Endothelial cell of umbilical vein (primary cell): ENCODE data around the gene FILIP1L. TPM values are rescaled to one million over a fixed set of nuclear protein-coding genes. Genes with fewer than 3 reads are reported as not detected.
A peak's percentile ranks its signal among the peaks of the same experiment; 100 is the strongest.

ENCODE experiments used
- BruUV-seq: library from RNA; stranded (reverse); fragments of 400-500 nt; replicated peaks from 2 replicates; lab custom pipeline; 2021; lab: Mats Ljungman, UMichigan
- CTCF ChIA-PET: fragments of 300-600, 350-600 bp; sonication (Branson Sonifier 250); formaldehyde crosslinking; loops from one replicate; lab custom pipeline; 2021; ENCODE audit warnings: antibody characterized with exemption, inconsistent platforms; lab: Charles Lee
- POLR2A ChIA-PET: fragments of 300-600, 350-600 bp; sonication (Branson Sonifier 250); formaldehyde crosslinking; loops from one replicate; lab custom pipeline; 2021; ENCODE audit warnings: antibody characterized with exemption, inconsistent platforms; lab: Charles Lee
- DNase-seq: peaks from one replicate; pipeline ENCODE4 v3.0.0-alpha.2; 2011; ENCODE audit warnings: low read depth, low spot score
- FAIRE-seq: peaks from 2 replicates; lab custom pipeline; 2011; peaks lifted over from hg19 to GRCh38; lab: Jason Lieb, UNC
- H2AFZ ChIP-seq: 2 replicates; pipeline ENCODE4 v1.6.0; 2012; ENCODE audit warnings: low read depth, low read length, control low read depth, inconsistent platforms
- H3K27ac ChIP-seq: 2 replicates; pipeline ENCODE4 v1.5.1; 2011; ENCODE audit warnings: low read depth, mild to moderate bottlenecking, control low read depth, low read length, moderate library complexity; ENCODE audit not compliant: insufficient read depth
- H3K27me3 ChIP-seq, 2 experiments: 2 replicates each; pipeline versions ENCODE4 v1.6.0 to v1.6.1; 2011; ENCODE audit warnings: low read length in 2 of 2, mixed read lengths in 1 of 2; ENCODE audit not compliant: control insufficient read depth in 2 of 2, insufficient read depth in 2 of 2
- H3K36me3 ChIP-seq, 2 experiments: 2 replicates in 1 of 2; 3 replicates in 1 of 2; pipeline ENCODE4 v1.5.1; 2011; ENCODE audit warnings: low read length in 2 of 2, mild to moderate bottlenecking in 1 of 2, moderate library complexity in 1 of 2; ENCODE audit not compliant: control insufficient read depth in 2 of 2, insufficient read depth in 2 of 2; ENCODE audit errors: extremely low read depth in 1 of 2
- H3K4me1 ChIP-seq: 3 replicates; pipeline ENCODE4 v1.5.1; 2011; ENCODE audit warnings: mild to moderate bottlenecking, low read length; ENCODE audit not compliant: control insufficient read depth, insufficient read depth; ENCODE audit errors: extremely low read depth
- H3K4me2 ChIP-seq: 2 replicates; pipeline ENCODE4 v1.6.1; 2011; ENCODE audit warnings: low read length, control low read depth, mixed read lengths; ENCODE audit not compliant: insufficient read depth
- H3K4me3 ChIP-seq, 3 experiments: fragments of 200-600 bp in 1 of 3; sonication (generic), shearing (Covaris generic) in 1 of 3; replicated peaks in 1 of 3; 2 replicates each; pipeline ENCODE4 v1.5.1; 2011 to 2016; ENCODE audit warnings: control low read depth in 3 of 3, low read length in 3 of 3, mild to moderate bottlenecking in 2 of 3, inconsistent platforms in 1 of 3, low read depth in 1 of 3, moderate library complexity in 1 of 3; ENCODE audit not compliant: insufficient read depth in 1 of 3
- H3K79me2 ChIP-seq: 2 replicates; pipeline ENCODE4 v1.6.0; 2012; ENCODE audit warnings: low read length, inconsistent platforms; ENCODE audit not compliant: control insufficient read depth, insufficient read depth
- H3K9ac ChIP-seq: replicated peaks from 2 replicates; pipeline ENCODE3; 2011; ENCODE audit warnings: low read length, control low read depth; ENCODE audit not compliant: insufficient read depth; ENCODE audit errors: extremely low read depth
- H3K9me1 ChIP-seq: replicated peaks from 3 replicates; pipeline ENCODE4 v1.6.0; 2011; ENCODE audit warnings: mild to moderate bottlenecking, low read length; ENCODE audit not compliant: control insufficient read depth, insufficient read depth; ENCODE audit errors: extremely low read depth
- H3K9me3 ChIP-seq: replicated peaks from 2 replicates; pipeline ENCODE4 v1.5.1; 2012; ENCODE audit warnings: low read length, inconsistent platforms; ENCODE audit not compliant: control insufficient read depth, insufficient read depth
- H4K20me1 ChIP-seq: replicated peaks from 2 replicates; pipeline ENCODE3; 2011; ENCODE audit warnings: mild to moderate bottlenecking, low read length; ENCODE audit not compliant: control insufficient read depth, insufficient read depth; ENCODE audit errors: extremely low read depth
- EZH2 ChIP-seq: IDR thresholded peaks from 2 replicates; pipeline ENCODE4 v1.6.1; 2012; ENCODE audit warnings: borderline replicate concordance, low read depth, mild to moderate bottlenecking, moderate library complexity, low read length, inconsistent platforms; ENCODE audit not compliant: severe bottlenecking
- FOS ChIP-seq: IDR thresholded peaks from 2 replicates; pipeline ENCODE4 v1.6.1; 2011; ENCODE audit warnings: mild to moderate bottlenecking, low read length, moderate library complexity, borderline replicate concordance; ENCODE audit not compliant: insufficient read depth
- GATA2 ChIP-seq: IDR thresholded peaks from 2 replicates; pipeline ENCODE4 v1.7.0; 2011; ENCODE audit warnings: low read depth, mild to moderate bottlenecking, moderate library complexity, mixed read lengths, low read length; ENCODE audit not compliant: insufficient read length, insufficient read depth
- JUN ChIP-seq: IDR thresholded peaks from 2 replicates; pipeline ENCODE4 v1.6.1; 2011; ENCODE audit warnings: borderline replicate concordance, low read depth; ENCODE audit not compliant: insufficient read length, insufficient read depth
- MYC ChIP-seq: IDR thresholded peaks from one replicate; pipeline ENCODE4 v1.6.1; 2011; ENCODE audit warnings: mild to moderate bottlenecking, low read depth, low read length
- POLR2A ChIP-seq: IDR thresholded peaks from 2 replicates; pipeline ENCODE4 v1.6.1; 2012; ENCODE audit warnings: low read depth, mild to moderate bottlenecking, control low read depth, low read length
- POLR2AphosphoS5 ChIP-seq: IDR thresholded peaks from 2 replicates; pipeline ENCODE4 v1.6.1; 2012; ENCODE audit warnings: low read depth, mild to moderate bottlenecking, control low read depth, low read length, moderate library complexity; ENCODE audit not compliant: insufficient read depth
- dilution Hi-C: fragments of 300-500 bp; cut with MboI; formaldehyde crosslinking; loops from one replicate; pipeline ENCODE4 v1.15.0; 2019; ENCODE audit warnings: low sequenced_read_pairs; ENCODE audit not compliant: extremely low pct_ligation_motif_present
- intact Hi-C: fragments of 100-400 bp; cut with micrococcal nuclease; formaldehyde crosslinking; loops from one replicate; pipeline ENCODE4 v1.10.0; 2022
- polyA plus RNA-seq, 4 experiments: library from polyadenylated mRNA; depleted of rRNA in 3 of 4; stranded (reverse) in 3 of 4; unstranded in 1 of 4; fragments of >200 nt; gene quantifications; 2 replicates each; pipeline versions ENCODE4 v1.2.1 to v1.2.3, GENCODE V29; 2011 to 2012; ENCODE audit warnings: missing spikeins in 1 of 4
- total RNA-seq: library from RNA; stranded (reverse); gene quantifications from 2 replicates; pipeline ENCODE4 v1.2.3, GENCODE V29; 2021
- TF ChIP-seq, protein P1 (sequence below), 2 donors: IDR thresholded peaks; 1 replicate in 1 of 2; 2 replicates in 1 of 2; pipeline ENCODE4 v1.5.1; 2011; ENCODE audit warnings: low read length in 2 of 2, mild to moderate bottlenecking in 2 of 2, moderate library complexity in 2 of 2, control low read depth in 1 of 2, inconsistent platforms in 1 of 2, low read depth in 1 of 2; ENCODE audit not compliant: insufficient read depth in 1 of 2; ENCODE audit errors: extremely low read depth in 1 of 2
- TF ChIP-seq, protein P2 (sequence below): IDR thresholded peaks from 2 replicates; pipeline ENCODE4 v1.6.1; 2011; ENCODE audit not compliant: insufficient read depth, insufficient read length

Gene FILIP1L
- total and polyA plus RNA-seq, 2 donors (not counting 3 experiments of a cell fraction or from before 2014, with no cell fraction given): 26.0 to 29.9 TPM

DNA sequence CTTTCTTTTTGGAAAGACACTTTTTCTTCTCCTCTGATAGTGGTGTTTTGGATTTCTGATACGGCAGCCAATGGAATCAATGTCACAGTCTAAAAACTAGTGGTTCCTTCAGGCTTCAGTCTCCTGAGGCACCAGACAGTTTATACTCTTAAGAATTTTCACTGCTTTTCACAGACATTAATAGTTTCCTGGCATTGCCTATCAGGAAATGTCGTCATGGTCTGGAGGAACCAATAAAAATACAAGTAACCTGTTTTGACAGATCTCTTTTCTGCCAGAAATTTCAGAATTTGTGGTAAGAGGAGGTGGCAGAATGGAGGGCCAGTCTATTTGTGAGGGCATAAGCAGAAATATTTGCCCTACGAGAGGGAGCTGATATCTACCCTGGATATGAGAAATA lies 44.8 kb downstream of the FILIP1L start:
- FAIRE-seq (peak; percentile 55), DNase-seq (peak; percentile 75)
- ChIA-PET POLR2A (interaction anchor here (1.3 kb wide), 1 partner anchor 28 kb away, joined by 3 read pairs; no protein-coding TSS in a partner anchor), CTCF (interaction anchor here (0.5 to 8.9 kb wide), 65 partner anchors 7 to 520 kb away, joined by 3 to 197 read pairs (median 4); partner anchors contain the start of gene TBC1D23)
- Histone ChIP-seq H3K27ac (peak overlapping the region; percentile 54), H3K36me3 (no peaks in the 10 kb centered on the region), H3K79me2 (no peaks in the 10 kb centered on the region), H3K9me1 (no peaks in the 10 kb centered on the region), H3K4me2 (peak overlapping the region; percentile 4), H4K20me1 (no peaks in the 10 kb centered on the region), H3K4me3 (no peak overlapping the region), H3K9me3 (no peaks in the 10 kb centered on the region), H3K27me3 (no peaks in the 10 kb centered on the region), H3K9ac (no peak overlapping the region), H2AFZ (no peak overlapping the region), H3K4me1 (peaks cover 18% of the 10 kb centered on the region)
- intact Hi-C loops (loop anchor here (1.0 to 10.0 kb wide), 4 partner anchors 28 to 525 kb away; no protein-coding TSS in a partner anchor), dilution Hi-C loops (no loop called here)
- BruUV-seq: no TSS peak
- no peak for TF ChIP-seq JUN
- TF ChIP-seq, protein P1, sequence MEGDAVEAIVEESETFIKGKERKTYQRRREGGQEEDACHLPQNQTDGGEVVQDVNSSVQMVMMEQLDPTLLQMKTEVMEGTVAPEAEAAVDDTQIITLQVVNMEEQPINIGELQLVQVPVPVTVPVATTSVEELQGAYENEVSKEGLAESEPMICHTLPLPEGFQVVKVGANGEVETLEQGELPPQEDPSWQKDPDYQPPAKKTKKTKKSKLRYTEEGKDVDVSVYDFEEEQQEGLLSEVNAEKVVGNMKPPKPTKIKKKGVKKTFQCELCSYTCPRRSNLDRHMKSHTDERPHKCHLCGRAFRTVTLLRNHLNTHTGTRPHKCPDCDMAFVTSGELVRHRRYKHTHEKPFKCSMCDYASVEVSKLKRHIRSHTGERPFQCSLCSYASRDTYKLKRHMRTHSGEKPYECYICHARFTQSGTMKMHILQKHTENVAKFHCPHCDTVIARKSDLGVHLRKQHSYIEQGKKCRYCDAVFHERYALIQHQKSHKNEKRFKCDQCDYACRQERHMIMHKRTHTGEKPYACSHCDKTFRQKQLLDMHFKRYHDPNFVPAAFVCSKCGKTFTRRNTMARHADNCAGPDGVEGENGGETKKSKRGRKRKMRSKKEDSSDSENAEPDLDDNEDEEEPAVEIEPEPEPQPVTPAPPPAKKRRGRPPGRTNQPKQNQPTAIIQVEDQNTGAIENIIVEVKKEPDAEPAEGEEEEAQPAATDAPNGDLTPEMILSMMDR (IDR thresholded peaks at IDR 0.05; ENCODE audit: extremely low read depth in 1 of 2, insufficient read depth in 1 of 2, low read depth in 1 of 2, low read length in 2 of 2): no peak

DNA sequence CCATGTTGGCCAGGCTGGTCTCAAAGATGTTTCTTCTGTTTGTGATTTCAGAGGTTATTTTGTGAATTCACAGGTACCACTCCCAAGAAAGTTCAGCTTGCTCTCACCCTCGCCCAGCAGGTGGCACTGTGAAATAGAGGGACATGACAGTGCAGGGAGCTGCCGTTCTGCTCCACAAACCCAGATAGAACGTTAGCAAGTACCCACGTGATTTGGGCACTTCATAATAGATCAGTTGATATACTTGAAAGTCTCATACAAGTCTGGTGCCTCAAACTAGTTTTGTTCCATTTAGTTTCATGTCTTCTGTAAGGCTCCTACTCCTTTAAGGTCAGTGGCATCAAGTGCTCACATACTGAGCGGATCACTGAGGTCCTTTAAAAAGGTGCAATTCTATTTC lies 45.5 kb downstream of the FILIP1L start:
- TF ChIP-seq, protein P2, sequence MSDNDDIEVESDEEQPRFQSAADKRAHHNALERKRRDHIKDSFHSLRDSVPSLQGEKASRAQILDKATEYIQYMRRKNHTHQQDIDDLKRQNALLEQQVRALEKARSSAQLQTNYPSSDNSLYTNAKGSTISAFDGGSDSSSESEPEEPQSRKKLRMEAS: peak; percentile 48
- TF ChIP-seq EZH2: no peak
- no peak for TF ChIP-seq POLR2A
- TF ChIP-seq POLR2AphosphoS5: no peak
- TF ChIP-seq, protein P1 (IDR thresholded peaks at IDR 0.05; ENCODE audit: extremely low read depth in 1 of 2, insufficient read depth in 1 of 2, low read depth in 1 of 2, low read length in 2 of 2): peak; percentile 71 to 75
- no peak for TF ChIP-seq FOS
- TF ChIP-seq GATA2: no peak
- no peak for TF ChIP-seq MYC
- TF ChIP-seq JUN: no peak
- H3K4me1 ChIP-seq: peaks cover 16% of the 10 kb centered on the region
- H3K4me3 ChIP-seq: no peak overlapping the region
- dilution Hi-C loops (no loop called here), intact Hi-C loops (loop anchor here (1.0 to 10.0 kb wide), 6 partner anchors 28 to 526 kb away; no protein-coding TSS in a partner anchor)
- no peaks in the 10 kb centered on the region for H3K9me3 ChIP-seq
- H3K27me3 ChIP-seq: no peaks in the 10 kb centered on the region
- no TSS peak for BruUV-seq
- H3K4me2 ChIP-seq: peak overlapping the region; percentile 4
- POLR2A ChIA-PET: interaction anchor here (1.3 kb wide), 1 partner anchor 28 kb away, joined by 3 read pairs; no protein-coding TSS in a partner anchor
- no peaks in the 10 kb centered on the region for H3K9me1 ChIP-seq
- no peaks in the 10 kb centered on the region for H3K79me2 ChIP-seq
- FAIRE-seq (peak; percentile 90), DNase-seq (peak; percentile 85)
- CTCF ChIA-PET: interaction anchor here (0.5 to 8.9 kb wide), 71 partner anchors 8 to 521 kb away, joined by 3 to 197 read pairs (median 4); partner anchors contain the start of gene TBC1D23
- H3K36me3 ChIP-seq: no peaks in the 10 kb centered on the region
- H3K9ac ChIP-seq: no peak overlapping the region
- no peaks in the 10 kb centered on the region for H4K20me1 ChIP-seq
- no peak overlapping the region for H2AFZ ChIP-seq
- H3K27ac ChIP-seq: peak overlapping the region; percentile 54
